HepG2 (cell line): ENCODE data around the gene RPS8. TPM values are rescaled to one million over a fixed set of nuclear protein-coding genes. Genes with fewer than 3 reads are reported as not detected.
A peak's percentile ranks its signal among the peaks of the same experiment; 100 is the strongest.

Experiments
- ADNP ChIP-seq: sonication (generic); formaldehyde crosslinking; IDR thresholded peaks from 2 replicates; pipeline ENCODE4 v1.4.0; 2020; ENCODE audit warnings: missing genetic modification reagents
- CBFB ChIP-seq: sonication (generic); formaldehyde crosslinking; IDR thresholded peaks from 2 replicates; pipeline ENCODE4 v1.4.0; 2020; ENCODE audit warnings: missing genetic modification reagents
- HCFC1 ChIP-seq: fragments of 150-350 bp; IDR thresholded peaks from 2 replicates; pipeline ENCODE4 v1.6.1; 2014; ENCODE audit warnings: low read depth, low read length
- NBN ChIP-seq: fragments of 450-650 bp; conservative IDR thresholded peaks from 2 replicates; pipeline ENCODE4 v1.6.1; 2017
- PAF1 ChIP-seq: IDR thresholded peaks from 2 replicates; pipeline ENCODE4 v1.6.1; 2016; ENCODE audit warnings: missing genetic modification reagents, missing compliant biosample characterization
- PCBP2 ChIP-seq: fragments of 200-400 bp; formaldehyde crosslinking; optimal IDR thresholded peaks from 2 replicates; pipeline ENCODE3; 2018; ENCODE audit warnings: low read length, low read depth; ENCODE audit not compliant: poor library complexity, severe bottlenecking
- SIN3A ChIP-seq: IDR thresholded peaks from 2 replicates; pipeline ENCODE4 v1.6.1; 2011; ENCODE audit warnings: low read depth, mild to moderate bottlenecking, control low read depth, low read length, borderline replicate concordance
- SRSF1 ChIP-seq: fragments of 200-400 bp; formaldehyde crosslinking; optimal IDR thresholded peaks from 2 replicates; pipeline ENCODE3; 2017; ENCODE audit warnings: mild to moderate bottlenecking, low read depth, low read length, moderate library complexity
- ZKSCAN1 ChIP-seq: fragments of 150-350 bp; IDR thresholded peaks from 2 replicates; pipeline ENCODE4 v1.6.1; 2014; ENCODE audit warnings: low read length
- ZMYM3 ChIP-seq: sonication (generic); formaldehyde crosslinking; IDR thresholded peaks from 2 replicates; pipeline ENCODE4 v1.5.1; 2020; ENCODE audit warnings: mild to moderate bottlenecking, missing genetic modification reagents
- ZNF260 ChIP-seq: sonication (generic); formaldehyde crosslinking; IDR thresholded peaks from 2 replicates; pipeline ENCODE4 v1.4.0; 2020; ENCODE audit warnings: missing genetic modification reagents, low read depth, mild to moderate bottlenecking, borderline replicate concordance
- ZNF354B ChIP-seq: sonication (generic); formaldehyde crosslinking; IDR thresholded peaks from 2 replicates; pipeline ENCODE4 v1.8.0; 2022; ENCODE audit warnings: mild to moderate bottlenecking, missing genetic modification reagents
- ZNF468 ChIP-seq: sonication (generic); formaldehyde crosslinking; IDR thresholded peaks from 2 replicates; pipeline ENCODE4 v1.8.0; 2022; ENCODE audit warnings: mild to moderate bottlenecking, moderate library complexity, missing genetic modification reagents
- ZNF703 ChIP-seq: sonication (generic); formaldehyde crosslinking; IDR thresholded peaks from 2 replicates; pipeline ENCODE4 v1.5.1; 2020; ENCODE audit warnings: missing genetic modification reagents, mild to moderate bottlenecking, moderate library complexity, borderline replicate concordance
- ZNF772 ChIP-seq: sonication (generic); formaldehyde crosslinking; IDR thresholded peaks from 2 replicates; pipeline ENCODE4 v1.5.0; 2020; ENCODE audit warnings: mild to moderate bottlenecking, missing genetic modification reagents
- polyA plus RNA-seq, 8 experiments: library from polyadenylated mRNA; depleted of rRNA in 3 of 8; stranded (reverse) in 7 of 8; unstranded in 1 of 8; fragments of >200 nt; fragmentation: Illumina TruSeq in 4 of 8; extraction: Trizol in 4 of 8; gene quantifications; 2 replicates each; pipeline versions ENCODE4 v1.2.1 to v1.2.3, GENCODE V29; 2011 to 2016; ENCODE audit warnings: low read depth in 4 of 8, missing spikeins in 1 of 8, mixed read lengths in 1 of 8; ENCODE audit not compliant: insufficient read depth in 1 of 8
- total RNA-seq, 5 experiments: library from RNA; depleted of rRNA; stranded (reverse); fragments of >200 nt; fragmentation: Illumina TruSeq; extraction: Trizol; gene quantifications; 2 replicates each; pipeline ENCODE4 v1.2.3, GENCODE V29; 2016; ENCODE audit warnings: low read depth in 1 of 5
- TF ChIP-seq, protein P1 (sequence below): IDR thresholded peaks from 2 replicates; pipeline ENCODE4 v1.6.1; 2016; ENCODE audit warnings: low read depth, missing genetic modification reagents, missing compliant biosample characterization
- TF ChIP-seq, protein P2 (sequence below): IDR thresholded peaks from 2 replicates; pipeline ENCODE4 v1.6.1; 2016; ENCODE audit warnings: missing biosample characterization, missing genetic modification reagents, low read depth
- TF ChIP-seq, protein P3 (sequence below): sonication (generic); formaldehyde crosslinking; IDR thresholded peaks from 2 replicates; pipeline ENCODE4 v1.4.0; 2020; ENCODE audit warnings: missing genetic modification reagents, borderline replicate concordance
- TF ChIP-seq, protein P4 (sequence below): sonication (generic); formaldehyde crosslinking; IDR thresholded peaks from 2 replicates; pipeline ENCODE4 v1.5.0; 2020; ENCODE audit warnings: missing genetic modification reagents

Gene RPS8
- total and polyA plus RNA-seq, 2 of the 13 experiments (the other 11 are each of a cell fraction or from before 2014, with no cell fraction given) = 2,628 to 2,822 TPM

DNA sequence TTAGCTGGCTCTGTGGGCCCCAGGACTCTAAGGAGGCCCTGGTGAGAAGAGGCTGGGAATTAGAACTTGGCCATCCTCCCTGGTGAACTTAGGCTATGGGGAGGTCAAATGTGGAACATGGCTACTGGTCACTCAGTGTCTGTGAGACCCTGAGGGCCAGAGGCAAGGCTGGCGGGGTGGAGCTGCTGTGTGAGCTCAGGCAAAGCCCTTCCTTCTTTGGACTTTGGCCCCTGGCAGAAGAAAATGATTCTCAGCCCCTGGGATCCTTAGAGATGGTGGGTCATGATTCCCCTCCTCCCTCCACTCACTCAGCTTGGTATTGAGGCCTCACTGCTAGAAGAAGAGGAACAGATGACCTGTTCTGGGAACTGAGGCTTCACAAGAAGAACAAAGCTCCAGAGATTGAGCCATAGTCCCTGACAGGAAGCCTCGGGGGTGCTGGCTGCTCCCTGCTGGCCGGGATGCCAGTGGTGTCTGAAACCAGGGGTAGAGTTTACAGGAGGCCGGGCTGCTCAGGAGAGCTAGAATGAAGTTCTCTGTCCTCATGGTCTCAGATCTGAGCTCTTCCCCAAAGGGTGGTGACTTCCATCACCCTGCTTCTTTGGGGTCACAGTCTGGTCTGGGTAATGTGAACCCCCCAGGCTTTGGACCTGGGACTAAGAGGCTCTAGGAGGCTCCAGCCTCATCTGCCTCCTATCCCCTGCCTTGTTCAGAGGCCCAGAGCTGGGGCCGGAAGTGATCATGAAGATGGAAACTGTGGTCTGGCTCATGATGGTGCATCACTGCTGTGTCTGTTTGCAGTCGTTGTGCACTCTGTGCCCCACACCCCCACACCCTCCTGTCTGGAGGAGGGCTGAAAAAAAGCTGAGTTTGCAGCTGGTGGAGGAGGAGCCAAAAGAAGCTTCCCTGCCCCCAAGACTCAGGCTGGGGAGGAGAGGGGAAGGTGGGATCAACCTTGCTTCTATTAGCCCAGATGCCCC lies 33.9 kb downstream of the RPS8 start (continued):
- TF ChIP-seq, protein P1, sequence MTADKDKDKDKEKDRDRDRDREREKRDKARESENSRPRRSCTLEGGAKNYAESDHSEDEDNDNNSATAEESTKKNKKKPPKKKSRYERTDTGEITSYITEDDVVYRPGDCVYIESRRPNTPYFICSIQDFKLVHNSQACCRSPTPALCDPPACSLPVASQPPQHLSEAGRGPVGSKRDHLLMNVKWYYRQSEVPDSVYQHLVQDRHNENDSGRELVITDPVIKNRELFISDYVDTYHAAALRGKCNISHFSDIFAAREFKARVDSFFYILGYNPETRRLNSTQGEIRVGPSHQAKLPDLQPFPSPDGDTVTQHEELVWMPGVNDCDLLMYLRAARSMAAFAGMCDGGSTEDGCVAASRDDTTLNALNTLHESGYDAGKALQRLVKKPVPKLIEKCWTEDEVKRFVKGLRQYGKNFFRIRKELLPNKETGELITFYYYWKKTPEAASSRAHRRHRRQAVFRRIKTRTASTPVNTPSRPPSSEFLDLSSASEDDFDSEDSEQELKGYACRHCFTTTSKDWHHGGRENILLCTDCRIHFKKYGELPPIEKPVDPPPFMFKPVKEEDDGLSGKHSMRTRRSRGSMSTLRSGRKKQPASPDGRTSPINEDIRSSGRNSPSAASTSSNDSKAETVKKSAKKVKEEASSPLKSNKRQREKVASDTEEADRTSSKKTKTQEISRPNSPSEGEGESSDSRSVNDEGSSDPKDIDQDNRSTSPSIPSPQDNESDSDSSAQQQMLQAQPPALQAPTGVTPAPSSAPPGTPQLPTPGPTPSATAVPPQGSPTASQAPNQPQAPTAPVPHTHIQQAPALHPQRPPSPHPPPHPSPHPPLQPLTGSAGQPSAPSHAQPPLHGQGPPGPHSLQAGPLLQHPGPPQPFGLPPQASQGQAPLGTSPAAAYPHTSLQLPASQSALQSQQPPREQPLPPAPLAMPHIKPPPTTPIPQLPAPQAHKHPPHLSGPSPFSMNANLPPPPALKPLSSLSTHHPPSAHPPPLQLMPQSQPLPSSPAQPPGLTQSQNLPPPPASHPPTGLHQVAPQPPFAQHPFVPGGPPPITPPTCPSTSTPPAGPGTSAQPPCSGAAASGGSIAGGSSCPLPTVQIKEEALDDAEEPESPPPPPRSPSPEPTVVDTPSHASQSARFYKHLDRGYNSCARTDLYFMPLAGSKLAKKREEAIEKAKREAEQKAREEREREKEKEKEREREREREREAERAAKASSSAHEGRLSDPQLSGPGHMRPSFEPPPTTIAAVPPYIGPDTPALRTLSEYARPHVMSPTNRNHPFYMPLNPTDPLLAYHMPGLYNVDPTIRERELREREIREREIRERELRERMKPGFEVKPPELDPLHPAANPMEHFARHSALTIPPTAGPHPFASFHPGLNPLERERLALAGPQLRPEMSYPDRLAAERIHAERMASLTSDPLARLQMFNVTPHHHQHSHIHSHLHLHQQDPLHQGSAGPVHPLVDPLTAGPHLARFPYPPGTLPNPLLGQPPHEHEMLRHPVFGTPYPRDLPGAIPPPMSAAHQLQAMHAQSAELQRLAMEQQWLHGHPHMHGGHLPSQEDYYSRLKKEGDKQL (CRISPR knock-in tag) = 0 out of 2 replicates have a peak, but pooled peaks have one; percentile 9
- TF ChIP-seq ZNF772 = peak; percentile 78; the same call in 1 of the 2 replicates
- TF ChIP-seq ADNP (CRISPR knock-in tag) = 0 out of 2 replicates have a peak, but pooled peaks have one; percentile 7
- TF ChIP-seq, protein P2, sequence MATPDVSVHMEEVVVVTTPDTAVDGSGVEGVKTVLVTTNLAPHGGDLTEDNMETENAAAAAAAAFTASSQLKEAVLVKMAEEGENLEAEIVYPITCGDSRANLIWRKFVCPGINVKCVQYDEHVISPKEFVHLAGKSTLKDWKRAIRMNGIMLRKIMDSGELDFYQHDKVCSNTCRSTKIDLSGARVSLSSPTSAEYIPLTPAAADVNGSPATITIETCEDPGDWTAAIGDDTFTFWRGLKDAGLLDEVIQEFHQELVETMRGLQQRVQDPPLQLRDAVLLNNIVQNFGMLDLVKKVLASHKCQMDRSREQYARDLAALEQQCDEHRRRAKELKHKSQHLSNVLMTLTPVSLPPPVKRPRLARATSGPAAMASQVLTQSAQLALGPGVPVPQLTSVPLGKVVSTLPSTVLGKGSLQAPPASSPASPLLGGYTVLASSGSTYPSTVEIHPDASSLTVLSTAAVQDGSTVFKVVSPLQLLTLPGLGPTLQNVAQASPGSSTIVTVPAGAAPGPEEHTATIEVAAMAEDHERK = no peak
- no peak; the same call in 1 of the 2 replicates for TF ChIP-seq ZMYM3 (CRISPR knock-in tag)
- no peak for TF ChIP-seq ZNF468
- TF ChIP-seq HCFC1 = no peak
- TF ChIP-seq ZNF354B = no peak
- TF ChIP-seq ZNF703 (CRISPR knock-in tag) = no peak
- TF ChIP-seq, protein P3, sequence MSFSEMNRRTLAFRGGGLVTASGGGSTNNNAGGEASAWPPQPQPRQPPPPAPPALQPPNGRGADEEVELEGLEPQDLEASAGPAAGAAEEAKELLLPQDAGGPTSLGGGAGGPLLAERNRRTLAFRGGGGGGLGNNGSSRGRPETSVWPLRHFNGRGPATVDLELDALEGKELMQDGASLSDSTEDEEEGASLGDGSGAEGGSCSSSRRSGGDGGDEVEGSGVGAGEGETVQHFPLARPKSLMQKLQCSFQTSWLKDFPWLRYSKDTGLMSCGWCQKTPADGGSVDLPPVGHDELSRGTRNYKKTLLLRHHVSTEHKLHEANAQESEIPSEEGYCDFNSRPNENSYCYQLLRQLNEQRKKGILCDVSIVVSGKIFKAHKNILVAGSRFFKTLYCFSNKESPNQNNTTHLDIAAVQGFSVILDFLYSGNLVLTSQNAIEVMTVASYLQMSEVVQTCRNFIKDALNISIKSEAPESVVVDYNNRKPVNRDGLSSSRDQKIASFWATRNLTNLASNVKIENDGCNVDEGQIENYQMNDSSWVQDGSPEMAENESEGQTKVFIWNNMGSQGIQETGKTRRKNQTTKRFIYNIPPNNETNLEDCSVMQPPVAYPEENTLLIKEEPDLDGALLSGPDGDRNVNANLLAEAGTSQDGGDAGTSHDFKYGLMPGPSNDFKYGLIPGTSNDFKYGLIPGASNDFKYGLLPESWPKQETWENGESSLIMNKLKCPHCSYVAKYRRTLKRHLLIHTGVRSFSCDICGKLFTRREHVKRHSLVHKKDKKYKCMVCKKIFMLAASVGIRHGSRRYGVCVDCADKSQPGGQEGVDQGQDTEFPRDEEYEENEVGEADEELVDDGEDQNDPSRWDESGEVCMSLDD = no peak
- no peak for TF ChIP-seq PCBP2
- no peak for TF ChIP-seq SIN3A
- TF ChIP-seq PAF1 (CRISPR knock-in tag) = no peak
- no peak for TF ChIP-seq ZNF260 (CRISPR knock-in tag)
- TF ChIP-seq NBN = no peak
- TF ChIP-seq, protein P4, sequence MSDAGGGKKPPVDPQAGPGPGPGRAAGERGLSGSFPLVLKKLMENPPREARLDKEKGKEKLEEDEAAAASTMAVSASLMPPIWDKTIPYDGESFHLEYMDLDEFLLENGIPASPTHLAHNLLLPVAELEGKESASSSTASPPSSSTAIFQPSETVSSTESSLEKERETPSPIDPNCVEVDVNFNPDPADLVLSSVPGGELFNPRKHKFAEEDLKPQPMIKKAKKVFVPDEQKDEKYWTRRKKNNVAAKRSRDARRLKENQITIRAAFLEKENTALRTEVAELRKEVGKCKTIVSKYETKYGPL (CRISPR knock-in tag) = no peak
- no peak for TF ChIP-seq ZKSCAN1
- no peak for TF ChIP-seq SRSF1
- TF ChIP-seq CBFB (CRISPR knock-in tag) = 0 out of 2 replicates have a peak, but pooled peaks have one; percentile 17
